Measurements from ENCODE around the gene KAT7.
A peak's percentile ranks its signal among the peaks of the same experiment; 100 is the strongest.

Gene KAT7

GRCh38 chr17:49755663-49756283 is 32.7 kb upstream of the KAT7 start:
- TF ChIP-seq GATA3 (IDR thresholded peaks at IDR 0.05; ENCODE audit: low read depth, low read length) (no peak), GATA2 (IDR thresholded peaks at IDR 0.05; ENCODE audit: low read depth, low read length) (no peak)

GRCh38 chr17:49756323-49757150 is 31.9 kb upstream of the KAT7 start:
- TF ChIP-seq GATA3 (IDR thresholded peaks at IDR 0.05; ENCODE audit: low read depth, low read length) = no peak
- TF ChIP-seq GATA2 (IDR thresholded peaks at IDR 0.05; ENCODE audit: low read depth, low read length) = no peak

GRCh38 chr17:49757151-49757777 is 31.2 kb upstream of the KAT7 start:
- TF ChIP-seq GATA3 (IDR thresholded peaks at IDR 0.05; ENCODE audit: low read depth, low read length) (no peak), GATA2 (IDR thresholded peaks at IDR 0.05; ENCODE audit: low read depth, low read length) (no peak)

- TF ChIP-seq GATA2 (IDR thresholded peaks at IDR 0.05; ENCODE audit: low read depth, low read length) = no peak
- TF ChIP-seq GATA3 (IDR thresholded peaks at IDR 0.05; ENCODE audit: low read depth, low read length) = no peak
These were observed 29.3 kb upstream of the KAT7 start for GRCh38 chr17:49759203-49759602.

- TF ChIP-seq GATA2 (IDR thresholded peaks at IDR 0.05; ENCODE audit: low read depth, low read length) (no peak), GATA3 (IDR thresholded peaks at IDR 0.05; ENCODE audit: low read depth, low read length) (no peak)
These were observed 28.2 kb upstream of the KAT7 start for GRCh38 chr17:49760296-49760695.

- no peak for TF ChIP-seq GATA2 (IDR thresholded peaks at IDR 0.05; ENCODE audit: low read depth, low read length)
- no peak for TF ChIP-seq GATA3 (IDR thresholded peaks at IDR 0.05; ENCODE audit: low read depth, low read length)
These were observed 27.4 kb upstream of the KAT7 start for GRCh38 chr17:49760932-49761558.

DNA sequence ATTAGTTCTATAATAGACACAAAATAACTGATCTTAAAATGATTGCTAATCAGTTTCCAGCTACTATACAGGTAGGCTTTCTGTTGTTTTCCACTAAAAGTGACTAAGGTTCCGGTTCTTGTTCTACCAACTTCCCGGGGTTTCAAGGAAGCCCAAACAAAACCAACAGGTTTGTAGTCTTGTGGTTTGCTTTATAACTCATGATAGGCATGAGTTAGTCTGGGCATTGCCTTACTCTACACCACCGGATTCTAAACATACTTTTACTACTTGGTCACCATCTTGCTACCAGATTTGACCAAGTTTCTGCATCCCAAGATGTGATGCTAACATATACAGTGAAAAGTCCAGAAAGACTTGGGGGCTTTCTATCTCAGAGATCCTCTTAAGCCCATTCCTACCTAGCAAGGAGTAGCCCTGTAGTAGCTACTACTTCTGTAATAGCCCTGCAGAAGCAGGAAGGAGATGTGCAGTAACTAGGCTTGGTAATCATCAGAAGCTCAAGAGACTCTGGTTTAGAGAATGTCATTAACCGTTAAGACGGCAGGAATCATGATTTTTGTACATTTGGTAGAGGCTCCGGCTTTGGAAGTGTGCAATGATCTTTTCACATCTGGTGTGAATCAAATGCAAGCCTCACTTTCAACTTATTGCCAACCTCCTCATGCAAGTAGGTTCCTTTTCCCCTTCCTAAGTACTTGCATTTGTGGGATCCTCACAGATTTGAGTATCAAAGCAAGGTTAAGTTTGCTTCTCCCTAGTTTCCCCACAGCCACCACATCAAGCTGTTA is 26.1 kb upstream of the KAT7 start:
- TF ChIP-seq GATA3 (IDR thresholded peaks at IDR 0.05; ENCODE audit: low read depth, low read length) = no peak
- TF ChIP-seq GATA2 (IDR thresholded peaks at IDR 0.05; ENCODE audit: low read depth, low read length) = no peak

- TF ChIP-seq GATA3 (IDR thresholded peaks at IDR 0.05; ENCODE audit: low read depth, low read length) = no peak
- peak; percentile 90 for TF ChIP-seq GATA2 (IDR thresholded peaks at IDR 0.05; ENCODE audit: low read depth, low read length)
These were observed 24.5 kb upstream of the KAT7 start, which contains the start of gene FAM117A for GRCh38 chr17:49763735-49764558. TSS of gene FAM117A (minus strand) at chr17:49764131. CDS start at chr17:49764087, 44 bp downstream.

GRCh38 chr17:49764559-49765180 is 23.8 kb upstream of the KAT7 start:
- TF ChIP-seq GATA2 (IDR thresholded peaks at IDR 0.05; ENCODE audit: low read depth, low read length) (no peak), GATA3 (IDR thresholded peaks at IDR 0.05; ENCODE audit: low read depth, low read length) (no peak)

GRCh38 chr17:49766918-49767530 is 21.5 kb upstream of the KAT7 start:
- no peak for TF ChIP-seq GATA3 (IDR thresholded peaks at IDR 0.05; ENCODE audit: low read depth, low read length)
- no peak for TF ChIP-seq GATA2 (IDR thresholded peaks at IDR 0.05; ENCODE audit: low read depth, low read length)

- TF ChIP-seq GATA3 (IDR thresholded peaks at IDR 0.05; ENCODE audit: low read depth, low read length) = no peak
- no peak for TF ChIP-seq GATA2 (IDR thresholded peaks at IDR 0.05; ENCODE audit: low read depth, low read length)
These were observed 12.8 kb upstream of the KAT7 start for GRCh38 chr17:49775546-49776260.

Data from SH-SY5Y (cell line).